Esophagus muscularis mucosa (tissue), 3 donors: ENCODE results near the gene STAT1.
A peak's percentile ranks its signal among the peaks of the same experiment; 100 is the strongest.

Experiments used
- POLR2A ChIP-seq: fragments of 450-650 bp; IDR thresholded peaks from one replicate; pipeline ENCODE4 v1.6.1; 2017; ENCODE audit warnings: antibody characterized with exemption, moderate library complexity, mild to moderate bottlenecking, low read depth
- TF ChIP-seq, protein P1 (sequence below), 3 experiments: fragments of 200-600 bp in 2 of 3; fragments of 450-650 bp in 1 of 3; sonication (generic) in 2 of 3; IDR thresholded peaks; one replicate each; pipeline ENCODE4 v1.5.1; 2017 to 2019; ENCODE audit warnings: antibody characterized with exemption in 3 of 3, mild to moderate bottlenecking in 2 of 3, moderate library complexity in 1 of 3

DNA sequence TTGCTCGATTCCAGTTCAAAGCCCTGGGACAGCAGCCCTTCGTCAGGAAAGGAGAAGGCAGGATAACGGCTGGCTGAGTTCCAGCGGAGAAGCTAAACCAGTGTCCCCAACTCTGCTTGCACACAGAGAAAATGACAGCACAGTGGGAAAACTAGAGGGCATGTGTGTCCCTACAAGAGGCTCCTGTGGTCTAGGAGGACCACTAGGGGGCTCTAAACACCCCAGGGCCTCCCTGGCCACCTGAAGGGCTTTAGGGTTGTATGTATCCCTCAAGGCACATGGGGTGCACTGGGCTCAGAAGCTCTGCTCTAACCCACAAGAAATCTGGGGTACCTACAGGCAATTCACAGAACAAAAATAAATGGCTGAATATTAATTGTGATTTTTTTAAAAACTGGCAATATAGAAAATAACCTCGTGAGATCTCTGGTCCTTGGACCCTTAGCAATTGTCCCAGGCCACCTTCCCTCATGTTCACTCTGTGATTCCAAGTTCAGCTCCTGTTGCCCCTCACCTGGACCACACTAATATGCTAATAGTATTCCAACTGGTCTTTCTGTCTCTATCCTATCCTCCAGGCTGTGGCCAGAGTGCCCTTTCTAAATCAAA, 17.5 kb downstream of the STAT1 start:
- TF ChIP-seq POLR2A: no peak
- TF ChIP-seq, protein P1, sequence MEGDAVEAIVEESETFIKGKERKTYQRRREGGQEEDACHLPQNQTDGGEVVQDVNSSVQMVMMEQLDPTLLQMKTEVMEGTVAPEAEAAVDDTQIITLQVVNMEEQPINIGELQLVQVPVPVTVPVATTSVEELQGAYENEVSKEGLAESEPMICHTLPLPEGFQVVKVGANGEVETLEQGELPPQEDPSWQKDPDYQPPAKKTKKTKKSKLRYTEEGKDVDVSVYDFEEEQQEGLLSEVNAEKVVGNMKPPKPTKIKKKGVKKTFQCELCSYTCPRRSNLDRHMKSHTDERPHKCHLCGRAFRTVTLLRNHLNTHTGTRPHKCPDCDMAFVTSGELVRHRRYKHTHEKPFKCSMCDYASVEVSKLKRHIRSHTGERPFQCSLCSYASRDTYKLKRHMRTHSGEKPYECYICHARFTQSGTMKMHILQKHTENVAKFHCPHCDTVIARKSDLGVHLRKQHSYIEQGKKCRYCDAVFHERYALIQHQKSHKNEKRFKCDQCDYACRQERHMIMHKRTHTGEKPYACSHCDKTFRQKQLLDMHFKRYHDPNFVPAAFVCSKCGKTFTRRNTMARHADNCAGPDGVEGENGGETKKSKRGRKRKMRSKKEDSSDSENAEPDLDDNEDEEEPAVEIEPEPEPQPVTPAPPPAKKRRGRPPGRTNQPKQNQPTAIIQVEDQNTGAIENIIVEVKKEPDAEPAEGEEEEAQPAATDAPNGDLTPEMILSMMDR (IDR thresholded peaks at IDR 0.05): peak in 2 of 3 experiments; percentile 32 to 54
